Activated CD4-positive, alpha-beta T cell treated with anti-CD3 and anti-CD28 coated beads, Interleukin-2, amount 50 U/mL, for 4 hours (primary cell): ENCODE data around the gene TRPC4.
"Not testable (repeated sequence)": the region's sequence is repeated elsewhere in the genome, so short reads cannot be mapped to it uniquely, and the experiment has no call there.

Source experiments
- DNase-seq, 2 experiments: peaks; one replicate each; pipeline ENCODE4 v3.0.0-alpha.2; 2020

Gene TRPC4

DNA sequence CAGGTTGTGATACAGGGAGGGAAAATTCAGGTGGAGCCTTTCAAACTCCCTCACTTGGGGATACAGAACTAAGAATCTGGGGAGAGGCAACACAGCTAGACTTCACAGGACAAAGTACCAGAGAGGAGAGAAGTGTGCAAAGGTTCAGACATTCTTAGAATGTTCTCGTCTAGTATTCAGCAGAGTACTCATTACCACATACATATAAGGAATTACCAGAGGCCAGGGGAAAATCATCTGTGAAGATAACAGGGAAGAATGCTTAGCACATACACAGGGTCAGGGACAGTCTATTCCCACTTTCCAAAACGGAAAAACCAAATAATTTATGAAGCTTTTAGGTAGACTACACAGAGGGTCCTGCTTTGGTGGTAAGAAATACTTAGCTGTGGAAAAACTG lies 58.1 kb downstream of the TRPC4 start:
- no peak for DNase-seq

DNA sequence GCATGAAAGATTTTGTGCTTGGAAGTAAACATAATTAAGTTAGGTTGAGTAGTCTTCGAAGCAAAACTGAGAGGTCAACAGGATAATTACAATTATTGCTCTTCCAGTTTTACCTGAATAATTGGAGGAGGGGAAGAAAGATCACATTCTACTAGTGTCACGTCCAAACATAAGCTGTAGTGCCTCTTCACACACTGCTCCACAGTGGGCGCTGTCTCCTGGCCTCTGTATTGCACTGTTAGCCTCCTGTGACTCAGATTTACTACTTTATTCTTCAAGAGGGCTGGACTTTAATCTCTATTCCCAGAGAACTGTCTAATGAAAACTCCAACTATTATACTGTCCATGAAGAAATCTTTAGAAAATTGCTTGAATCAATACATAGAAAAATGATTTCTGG lies 62.9 kb downstream of the TRPC4 start:
- no peak for DNase-seq

DNA sequence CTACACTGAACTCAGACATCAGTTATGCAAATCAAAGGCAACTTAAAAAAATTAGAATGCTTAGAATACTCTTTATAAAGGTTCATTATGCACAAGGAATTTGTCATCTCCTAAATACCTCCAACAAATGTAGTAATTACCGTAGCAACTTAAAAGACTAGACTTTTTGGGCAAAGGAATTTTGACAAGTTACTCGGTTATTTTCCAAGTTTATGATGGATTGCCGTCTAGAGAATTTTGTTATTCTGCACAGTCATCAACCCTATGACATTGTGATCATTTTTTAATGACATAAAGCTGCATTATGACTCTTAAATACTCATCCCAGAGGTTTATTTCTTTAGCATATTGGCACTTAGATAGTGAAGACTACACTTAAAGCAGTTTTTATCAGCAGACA lies 71.9 kb downstream of the TRPC4 start:
- DNase-seq: no peak

DNA sequence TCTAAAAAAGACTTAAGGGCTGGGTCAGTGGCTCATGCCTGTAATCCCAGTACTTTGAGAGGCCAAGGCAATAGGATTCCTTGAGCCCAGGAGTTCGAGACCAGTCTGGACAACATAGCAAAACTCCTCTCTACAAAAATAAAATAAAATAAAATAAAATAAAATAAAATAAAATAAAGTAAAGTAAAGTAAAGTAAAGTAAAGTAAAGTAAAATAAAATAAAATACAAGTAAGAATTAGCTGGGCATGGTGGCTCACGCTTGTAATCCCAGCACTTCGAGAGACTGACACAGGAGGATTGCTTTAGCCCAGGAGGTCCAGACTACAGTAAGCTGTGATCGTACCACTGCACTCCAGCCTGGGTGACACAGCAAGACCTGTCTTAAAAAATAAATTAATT lies 72.8 kb downstream of the TRPC4 start:
- DNase-seq: not testable (repeated sequence)

DNA sequence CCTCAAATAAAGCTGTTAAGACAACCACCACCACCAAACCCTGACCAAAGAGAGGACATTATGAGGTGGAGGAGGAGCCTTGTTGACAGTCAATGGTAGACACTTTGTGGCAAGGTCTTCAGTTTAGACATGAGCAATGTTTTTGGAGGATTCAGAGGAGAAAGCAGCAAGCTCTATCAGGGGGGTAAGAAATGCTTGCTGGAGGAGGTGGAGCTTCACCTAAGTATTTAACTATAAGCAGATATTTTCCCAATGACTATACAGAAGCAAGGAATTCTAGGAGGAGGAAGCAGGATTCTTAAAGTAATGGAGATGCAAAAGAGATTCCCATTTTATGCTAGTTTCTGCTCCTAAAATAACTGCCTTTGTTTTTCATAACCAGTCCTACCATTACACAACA lies 74.2 kb downstream of the TRPC4 start:
- DNase-seq: no peak

DNA sequence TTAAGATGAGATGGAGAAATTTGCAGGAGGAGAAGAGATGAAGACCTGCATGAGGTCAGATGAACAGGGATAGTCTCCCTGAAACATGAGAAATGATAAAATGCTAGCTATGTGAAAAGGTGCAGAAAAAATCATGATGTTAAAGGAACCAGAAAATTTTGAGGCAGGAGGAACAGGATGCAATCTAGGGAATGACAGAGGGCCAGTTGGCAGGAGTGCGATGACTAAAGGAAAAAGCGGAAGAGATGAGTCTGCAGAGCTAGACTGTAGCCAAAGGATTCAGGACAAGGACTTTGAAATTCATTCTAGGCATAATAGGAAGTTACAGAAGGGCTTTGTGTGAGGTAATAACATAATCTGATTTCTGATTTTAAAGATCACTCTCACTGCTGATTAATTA lies 77.9 kb downstream of the TRPC4 start:
- DNase-seq: no peak

DNA sequence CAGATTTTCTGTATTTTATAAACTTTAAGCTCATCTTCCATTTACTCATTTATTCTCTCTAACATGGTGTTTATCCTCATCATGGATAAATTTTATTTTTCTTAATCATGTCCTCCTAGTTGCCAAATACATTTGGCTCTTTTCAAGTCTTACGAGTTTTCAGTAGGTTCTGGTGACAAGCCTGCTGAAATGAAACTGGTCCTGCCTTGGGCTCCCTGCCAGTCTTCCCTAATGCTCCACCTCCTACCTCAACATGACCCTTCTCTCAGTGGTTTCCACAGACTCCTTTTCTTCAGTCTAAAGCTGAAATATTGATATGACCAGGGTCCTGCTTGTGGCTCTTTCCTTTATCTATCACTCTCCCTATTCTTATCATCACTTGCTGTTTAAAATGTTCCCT lies 81.2 kb downstream of the TRPC4 start:
- no peak for DNase-seq

DNA sequence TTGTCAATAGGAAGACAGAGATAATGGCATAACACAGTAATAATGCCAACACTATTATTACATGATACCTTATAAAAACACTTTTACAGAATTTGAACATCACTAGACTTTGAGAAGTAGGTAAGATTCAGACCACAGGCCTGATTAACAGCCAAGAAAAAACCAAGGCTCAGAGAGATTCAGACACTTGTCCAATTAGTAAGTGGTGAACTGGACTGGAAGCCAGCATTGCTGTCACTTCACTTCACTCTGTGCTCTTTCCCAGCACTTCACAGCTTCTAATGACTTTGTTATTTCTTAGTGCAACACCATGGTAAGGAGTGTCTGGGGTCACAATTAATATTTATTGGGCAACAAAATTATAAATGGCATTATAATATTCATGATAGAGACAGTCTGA lies 91.9 kb downstream of the TRPC4 start:
- DNase-seq: no peak

DNA sequence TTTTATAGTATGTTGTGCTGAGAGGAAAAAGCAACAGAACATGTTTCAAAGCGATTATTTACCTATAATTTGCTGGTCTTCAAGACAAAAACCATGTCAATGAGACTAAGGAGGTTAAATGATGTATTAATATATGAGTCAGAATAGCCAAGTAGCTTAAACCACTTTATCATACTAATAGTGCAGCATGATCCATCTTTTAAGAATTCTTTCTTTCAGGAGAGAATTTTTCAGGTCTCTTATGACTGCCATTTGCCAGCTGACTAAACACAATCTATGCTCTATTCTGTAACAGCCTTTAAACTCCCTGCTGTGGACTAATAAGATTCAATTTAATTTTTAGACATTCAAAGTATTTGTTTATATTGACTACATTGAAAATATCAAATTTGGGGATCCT lies 93.7 kb downstream of the TRPC4 start:
- DNase-seq: no peak

DNA sequence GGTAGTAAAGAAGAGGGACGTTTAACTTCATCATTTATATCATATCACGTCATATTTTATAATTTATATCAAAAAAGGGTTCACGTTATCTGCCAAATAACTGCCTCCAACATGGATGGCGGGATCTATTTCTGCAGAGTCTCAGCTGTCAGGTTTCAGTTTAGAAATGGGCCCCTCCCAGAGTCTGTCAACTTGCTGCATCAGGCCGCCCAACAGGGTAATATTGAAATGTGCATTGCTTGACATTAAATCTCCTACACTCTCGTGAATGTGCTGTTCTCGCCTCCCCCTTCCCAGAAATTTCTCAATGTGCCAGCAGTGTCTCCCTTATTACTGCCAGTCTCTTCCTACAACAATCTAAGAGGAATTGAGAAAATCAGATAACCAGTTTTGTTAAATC lies 96.9 kb downstream of the TRPC4 start:
- DNase-seq: no peak

DNA sequence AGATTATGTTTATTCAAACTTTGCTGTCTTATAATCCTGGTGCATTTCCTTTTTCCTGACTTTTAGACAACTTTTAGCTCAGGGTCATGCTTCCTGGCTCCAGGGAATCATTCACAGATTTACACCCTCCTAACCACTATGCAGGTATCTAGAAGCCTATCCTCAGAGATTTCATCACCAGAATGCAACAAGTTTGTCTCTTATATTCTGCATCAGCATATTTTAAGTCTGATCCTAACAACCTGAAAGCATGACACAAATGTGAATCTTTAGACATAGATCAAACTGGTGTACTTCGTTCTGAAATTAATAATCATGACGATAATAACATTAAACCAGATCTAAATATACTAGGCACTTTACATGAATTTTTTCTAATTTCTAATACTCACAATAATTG lies 100.0 kb downstream of the TRPC4 start:
- DNase-seq: no peak

DNA sequence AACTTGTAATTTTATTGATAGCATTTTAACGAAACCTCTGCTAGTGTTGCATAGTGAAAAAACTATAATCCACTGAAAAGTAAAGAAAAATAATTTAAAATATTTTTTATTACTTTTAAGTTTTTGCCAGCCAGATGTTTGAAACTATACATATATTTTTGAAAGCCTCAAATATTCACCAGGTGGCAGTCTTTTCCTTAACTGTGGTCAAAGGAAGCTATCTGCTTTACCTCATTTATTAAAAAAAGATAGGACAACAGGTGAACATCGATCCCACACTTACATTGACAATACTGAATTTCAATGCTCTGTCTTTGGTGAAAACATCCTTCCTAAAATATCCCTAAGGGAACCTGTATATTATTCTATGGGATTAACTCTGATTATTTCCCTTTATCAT lies 100.5 kb downstream of the TRPC4 start:
- DNase-seq: no peak

DNA sequence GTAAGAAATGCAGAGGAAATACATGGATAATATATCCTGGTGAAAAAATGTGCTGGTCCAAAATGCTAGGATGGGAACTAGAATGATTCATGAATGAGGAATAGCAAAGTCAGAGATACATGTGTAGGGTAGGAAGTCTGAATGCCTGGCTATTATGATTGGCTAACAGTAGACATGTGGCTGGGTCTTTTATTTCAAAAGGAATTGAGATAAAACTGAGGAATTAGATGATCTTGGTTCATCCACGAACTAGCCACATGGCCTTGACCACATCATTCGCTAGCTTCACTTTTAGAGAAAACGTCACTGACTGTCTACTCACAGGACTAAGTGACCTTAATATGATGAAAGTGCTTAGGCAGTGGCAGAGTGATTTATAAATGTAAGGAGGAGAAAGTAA lies 103.1 kb downstream of the TRPC4 start:
- no peak for DNase-seq

DNA sequence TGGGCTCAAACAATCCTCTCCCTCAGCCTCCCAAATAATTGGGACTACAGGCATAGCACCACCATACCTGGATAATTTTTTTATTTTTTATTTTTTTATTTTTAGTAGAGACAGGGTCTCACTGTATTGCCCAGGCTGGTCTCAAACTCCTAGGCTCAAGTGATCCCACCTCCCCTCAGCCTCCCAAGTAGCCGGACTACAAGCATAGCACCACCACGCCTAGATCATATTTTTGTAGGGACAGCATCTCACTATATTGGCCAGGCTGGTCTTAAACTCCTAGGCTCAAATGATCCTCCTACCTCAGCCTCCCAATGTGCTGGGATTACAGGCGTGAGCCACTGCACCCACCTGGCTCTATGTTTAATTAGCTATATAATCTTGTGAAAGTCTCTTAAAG lies 114.2 kb downstream of the TRPC4 start:
- DNase-seq: no peak

DNA sequence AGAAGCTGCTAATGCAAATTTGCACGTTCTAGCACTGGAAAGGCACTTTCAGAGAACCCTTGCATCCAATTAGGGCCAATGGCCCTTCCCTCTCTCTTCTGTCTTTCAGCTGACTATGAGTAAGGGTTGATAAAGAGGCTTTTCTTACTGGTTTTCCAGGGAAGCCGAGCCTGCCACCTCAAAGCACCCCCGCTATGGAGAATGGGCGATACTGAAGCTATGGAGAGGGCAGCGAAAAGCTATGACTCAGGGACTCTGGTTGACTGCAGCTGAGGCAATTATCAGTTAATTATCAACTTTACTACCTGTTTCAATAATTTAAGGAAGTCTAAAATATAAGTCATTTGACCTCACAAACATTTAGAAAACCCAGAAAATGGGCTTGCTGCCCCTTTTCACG lies 115.8 kb downstream of the TRPC4 start:
- DNase-seq: no peak

DNA sequence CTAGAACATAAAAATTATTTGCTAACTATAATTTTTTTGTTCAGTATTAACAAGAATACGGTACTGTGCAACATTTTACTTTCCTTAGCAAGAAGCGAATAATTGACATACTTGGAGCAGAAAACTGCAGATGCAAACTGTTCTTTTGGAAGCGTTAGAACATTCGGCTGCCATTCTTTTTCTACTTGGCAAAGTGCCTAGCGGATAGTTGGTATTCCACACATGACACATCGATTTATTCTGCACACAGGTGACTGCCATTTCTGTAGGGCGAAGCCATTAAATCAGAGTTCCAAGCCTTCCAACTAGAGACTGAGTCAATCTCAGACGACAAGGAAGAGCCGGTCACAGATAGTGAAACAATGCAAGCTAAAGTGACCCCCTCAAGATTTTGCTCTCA lies 117.4 kb downstream of the TRPC4 start:
- DNase-seq: no peak

DNA sequence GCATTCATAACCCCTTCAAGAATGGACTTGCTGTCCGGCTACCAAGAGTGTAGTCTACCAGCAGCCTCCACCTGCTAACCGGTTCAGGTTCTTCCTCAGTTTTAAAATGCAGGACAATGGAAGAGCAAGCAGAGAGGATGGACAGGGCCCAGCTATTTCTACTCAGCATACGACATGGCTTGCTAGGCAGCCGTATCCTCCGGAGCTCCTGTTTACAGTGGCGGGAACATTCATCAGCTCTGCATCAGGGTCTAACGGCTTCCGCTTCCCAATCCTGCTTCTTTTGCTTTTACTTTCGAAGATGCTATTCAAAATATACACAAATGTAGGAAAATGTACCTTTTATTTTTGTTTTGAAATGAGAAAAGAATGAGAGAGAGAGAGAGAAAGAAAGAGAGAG lies 118.5 kb downstream of the TRPC4 start:
- DNase-seq: no peak

DNA sequence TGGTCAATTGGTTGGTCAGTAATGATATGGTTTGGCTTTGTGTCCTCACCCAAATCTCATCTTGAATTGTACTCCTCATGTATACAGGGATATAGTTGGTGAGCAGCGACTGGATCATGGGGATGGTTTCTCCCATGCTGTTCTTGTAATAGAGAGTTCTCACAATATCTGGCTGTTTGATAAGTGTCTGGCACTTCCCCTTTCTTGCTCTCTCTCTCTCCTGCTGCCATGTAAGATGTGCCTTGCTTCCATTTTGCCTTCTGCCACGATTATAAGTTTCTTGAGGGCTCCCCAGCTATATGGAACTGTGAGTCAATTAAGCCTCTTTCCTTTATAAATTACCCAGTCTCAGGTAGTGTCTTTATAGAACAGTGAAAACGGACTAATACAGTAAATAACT lies 120.7 kb downstream of the TRPC4 start:
- no peak for DNase-seq

DNA sequence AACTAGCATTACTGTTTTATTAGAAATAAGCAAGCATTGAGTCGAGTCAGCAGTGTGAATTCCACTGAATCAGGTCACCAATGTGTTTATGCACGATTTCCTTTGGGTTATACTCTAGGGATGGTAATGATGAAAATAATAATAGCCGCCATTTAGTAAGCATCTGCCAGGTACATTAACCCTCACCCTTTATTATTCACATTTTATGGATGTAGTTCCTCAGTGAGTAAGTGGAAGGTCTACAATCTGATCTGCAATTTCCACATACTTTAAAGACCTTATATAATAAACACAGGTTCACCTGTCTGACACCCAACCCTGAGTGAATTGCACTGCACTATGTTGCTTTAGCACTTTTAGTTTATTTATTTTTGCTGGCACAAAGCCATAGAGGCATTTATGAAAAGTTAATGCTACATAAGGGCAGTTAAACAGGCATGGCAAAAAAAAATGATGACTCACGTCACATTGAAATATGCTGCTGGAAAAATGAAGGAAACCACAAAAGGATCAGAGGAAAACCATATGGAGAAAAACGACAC lies 122.4 kb downstream of the TRPC4 start:
- no peak for DNase-seq

DNA sequence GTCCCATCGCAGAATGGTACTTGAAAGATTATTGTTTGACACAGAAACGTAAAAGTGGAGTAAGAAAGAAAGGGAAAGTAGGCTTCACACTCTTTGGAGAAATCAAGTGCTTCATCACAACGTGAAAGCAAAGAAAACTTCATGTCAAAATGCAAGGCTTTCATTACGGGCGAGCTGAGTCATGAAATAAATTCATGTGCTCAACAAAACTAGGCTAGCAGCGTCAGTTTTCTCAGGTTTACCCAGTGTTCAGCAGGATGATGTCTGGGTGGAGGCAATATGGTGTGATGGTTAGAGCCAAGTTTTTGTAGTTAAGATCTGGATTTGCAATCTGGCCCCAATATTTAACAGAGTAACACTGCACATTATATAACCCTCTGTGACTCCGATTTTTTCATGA lies 128.0 kb downstream of the TRPC4 start:
- DNase-seq: no peak

DNA sequence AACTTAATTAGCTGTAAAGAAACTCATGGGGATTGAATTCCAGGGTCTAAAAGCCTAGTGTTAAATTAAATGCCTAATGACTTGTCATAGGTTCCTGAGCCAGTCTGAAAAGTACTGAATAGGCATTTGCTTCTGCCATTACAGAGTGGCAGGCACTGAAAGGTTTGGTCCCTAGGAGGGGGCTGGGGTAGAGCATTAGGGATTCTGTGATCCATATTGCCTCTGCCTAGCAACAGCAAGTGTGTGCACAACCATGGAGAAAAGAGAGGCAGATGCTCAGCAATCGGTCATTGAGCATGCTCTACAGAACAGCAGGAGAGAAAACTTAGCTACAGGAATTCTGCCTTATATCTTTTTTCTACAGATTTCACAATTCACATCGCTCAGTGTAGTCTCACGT lies 133.5 kb downstream of the TRPC4 start:
- no peak for DNase-seq

DNA sequence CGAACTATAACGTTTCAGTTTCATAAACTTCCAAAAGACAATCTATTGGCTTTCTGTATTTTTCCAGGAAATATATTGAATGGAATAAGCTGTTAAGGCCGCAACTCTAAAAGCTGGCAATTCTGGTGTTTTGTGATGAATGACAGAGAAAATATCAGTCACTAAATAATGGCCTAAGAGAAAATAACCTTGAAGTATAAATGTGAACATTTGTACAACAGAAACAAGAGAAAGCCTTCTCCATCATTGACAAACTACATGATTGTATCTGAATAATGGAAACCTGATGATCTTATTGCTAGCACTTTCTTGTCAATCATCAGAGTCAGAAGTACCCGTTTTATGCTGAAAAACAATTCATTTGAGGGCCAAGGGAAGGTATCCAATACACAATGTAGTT lies 134.3 kb downstream of the TRPC4 start:
- no peak for DNase-seq

DNA sequence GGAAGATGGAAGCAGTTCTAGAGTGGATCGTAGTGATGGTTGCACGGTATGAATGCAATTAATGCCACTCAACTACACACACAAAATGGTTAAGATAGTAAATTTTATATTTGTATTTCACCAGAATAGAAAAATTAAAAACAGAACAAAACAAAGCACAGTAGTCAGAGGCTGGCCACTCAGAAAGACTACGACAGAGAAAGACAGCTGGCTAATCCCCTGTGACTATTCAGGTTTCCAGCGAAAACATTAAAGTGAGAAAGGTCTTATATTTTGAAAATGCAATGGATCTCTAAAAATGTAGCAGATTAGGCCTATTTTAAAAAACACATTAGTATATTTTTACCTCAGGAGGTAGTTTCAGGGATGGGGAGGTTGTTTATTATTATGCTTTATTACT lies 139.7 kb downstream of the TRPC4 start:
- DNase-seq: no peak

DNA sequence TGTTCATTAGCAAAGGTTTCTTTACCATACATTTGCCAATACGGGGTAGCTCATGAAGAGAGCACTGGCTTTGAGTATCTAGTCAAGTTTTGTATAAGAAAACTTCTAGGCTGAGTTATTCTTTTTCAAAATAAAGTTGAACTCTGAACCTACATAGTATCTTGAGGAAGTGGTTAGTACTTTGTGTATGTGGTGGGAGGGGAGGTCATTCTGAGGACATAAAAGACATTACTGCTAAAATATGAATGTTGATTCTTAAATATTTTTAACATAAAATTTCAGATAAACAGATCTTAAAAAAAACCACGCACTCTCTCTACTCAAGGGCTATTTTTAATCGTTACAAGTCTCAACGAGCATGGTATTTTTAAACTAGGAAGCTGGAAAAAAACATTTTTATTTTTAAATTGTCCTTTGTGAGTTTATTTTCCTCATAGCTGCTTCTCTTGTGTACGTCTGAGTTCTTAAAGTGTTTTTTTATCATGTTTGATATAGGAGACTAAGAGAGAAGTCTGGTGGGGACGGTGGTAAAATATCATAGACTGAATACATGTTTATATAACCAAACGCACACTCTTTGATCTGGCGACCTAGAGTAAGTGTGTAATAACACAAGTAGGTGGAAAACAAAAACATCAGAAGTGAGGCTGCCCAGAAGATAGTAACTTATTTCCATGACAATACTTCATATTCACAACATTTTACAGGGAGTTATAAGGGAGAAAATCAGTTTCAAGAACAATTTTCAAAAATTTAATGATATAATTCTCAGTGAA lies 153.0 kb downstream of the TRPC4 start:
- DNase-seq: no peak

DNA sequence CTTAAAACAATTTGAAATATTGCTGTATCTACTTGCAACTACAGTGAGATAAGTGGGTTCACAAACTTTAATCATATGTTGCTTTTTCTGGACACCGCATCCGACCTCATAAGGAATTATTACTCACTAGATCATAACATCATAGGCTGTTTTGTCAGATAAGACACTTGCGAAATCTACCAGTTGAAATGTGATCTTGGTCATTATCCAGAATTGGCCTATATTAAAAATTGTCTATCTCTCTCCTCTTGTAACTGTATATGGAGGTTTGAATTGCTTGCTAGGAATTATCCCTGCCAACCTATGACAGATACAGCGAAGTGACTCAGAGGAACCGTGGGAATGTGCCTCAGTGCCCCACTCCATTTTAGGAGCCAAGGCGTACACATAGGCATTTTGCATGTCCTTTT lies 154.0 kb downstream of the TRPC4 start:
- DNase-seq: no peak
